Left ventricle myocardium superior (tissue), 1 donor: ENCODE data around the gene SEMA6B. TPM values are rescaled to one million over a fixed set of nuclear protein-coding genes. Genes with fewer than 3 reads are reported as not detected.
A peak's percentile ranks its signal among the peaks of the same experiment; 100 is the strongest.

Experiments
- ATAC-seq: fragments of 200-7000 bp; cut with Tn5 transposase; one replicate; pipeline ENCODE4 v1.9.1; 2020; ENCODE audit warnings: mild to moderate bottlenecking, moderate library complexity
- DNase-seq: peaks from one replicate; pipeline ENCODE4 v3.0.0-alpha.2; 2020
- intact Hi-C: fragments of 100-400 bp; cut with micrococcal nuclease; formaldehyde crosslinking; loops from one replicate; pipeline ENCODE4 v1.11.0; 2022
- total RNA-seq: library from RNA; stranded (reverse); fragmentation: NEBNext Ultra II Directional; extraction: Animal tissue kit (Norgen Biotek cat#: 25700); gene quantifications from one replicate; pipeline ENCODE4 v1.2.1, GENCODE V29; 2021
- donor health status: DM: no; HTN: yes; CAD: no; lungs with severe emphysema.

Gene SEMA6B
- total RNA-seq, 1 donor from 2014 or later: 15.7 TPM

GRCh38 chr19:4590559-4590958, 31.1 kb upstream of the SEMA6B start:
- DNase-seq: no peak
- intact Hi-C loops: no loop called here

GRCh38 chr19:4589579-4590410, 30.3 kb upstream of the SEMA6B start:
- intact Hi-C loops: no loop called here

More at GRCh38 chr19:4590559-4590958, 31.1 kb upstream of the SEMA6B start:
- ATAC-seq: no peak

GRCh38 chr19:4588291-4588761, 28.8 kb upstream of the SEMA6B start:
- intact Hi-C loops: no loop called here
- no peak for DNase-seq
- ATAC-seq: no peak

More at GRCh38 chr19:4589579-4590410, 30.3 kb upstream of the SEMA6B start:
- DNase-seq (peak; percentile 66), ATAC-seq (peak; percentile 94)

- ATAC-seq (no peak), DNase-seq (no peak)
- intact Hi-C loops: no loop called here
Measured at GRCh38 chr19:4587527-4587926, 28.0 kb upstream of the SEMA6B start.

GRCh38 chr19:4586691-4587090, 27.2 kb upstream of the SEMA6B start:
- DNase-seq (no peak), ATAC-seq (no peak)
- intact Hi-C loops: no loop called here

- DNase-seq: no peak
- no peak for ATAC-seq
- intact Hi-C loops: no loop called here
Measured at GRCh38 chr19:4586245-4586644, 26.8 kb upstream of the SEMA6B start.

- no peak for ATAC-seq
Measured at GRCh38 chr19:4585556-4585955, 26.1 kb upstream of the SEMA6B start.

GRCh38 chr19:4584670-4585460, 25.4 kb upstream of the SEMA6B start:
- no peak for ATAC-seq
- intact Hi-C loops: no loop called here

More at GRCh38 chr19:4585556-4585955, 26.1 kb upstream of the SEMA6B start:
- intact Hi-C loops: no loop called here
- DNase-seq: no peak

GRCh38 chr19:4583961-4584669, 24.6 kb upstream of the SEMA6B start:
- intact Hi-C loops: no loop called here
- DNase-seq: no peak
- peak; percentile 42 for ATAC-seq

More at GRCh38 chr19:4584670-4585460, 25.4 kb upstream of the SEMA6B start:
- DNase-seq: no peak

- intact Hi-C loops: no loop called here
- DNase-seq: no peak
- ATAC-seq: no peak
Measured at GRCh38 chr19:4582980-4583842, 23.7 kb upstream of the SEMA6B start.

- no peak for ATAC-seq
- intact Hi-C loops: no loop called here
- DNase-seq: no peak
Measured at GRCh38 chr19:4581666-4582553, 22.4 kb upstream of the SEMA6B start.

- ATAC-seq: no peak
- intact Hi-C loops: no loop called here
- no peak for DNase-seq
Measured at GRCh38 chr19:4580961-4581665, 21.6 kb upstream of the SEMA6B start.

GRCh38 chr19:4580021-4580901, 20.8 kb upstream of the SEMA6B start:
- intact Hi-C loops: no loop called here
- DNase-seq: no peak
- ATAC-seq: no peak

GRCh38 chr19:4579389-4579788, 19.9 kb upstream of the SEMA6B start:
- no peak for ATAC-seq
- intact Hi-C loops: no loop called here
- no peak for DNase-seq

GRCh38 chr19:4578552-4579248, 19.2 kb upstream of the SEMA6B start:
- ATAC-seq (no peak), DNase-seq (no peak)
- intact Hi-C loops: no loop called here
